IPS DF 4.7 (cell line): ENCODE data around the gene PEA15.
A peak's percentile ranks its signal among the peaks of the same experiment; 100 is the strongest.

ENCODE experiments used
- DNase-seq: peaks from one replicate; pipeline ENCODE4 v3.0.0-alpha.2; 2013; ENCODE audit warnings: low spot score; ENCODE audit errors: extremely low read depth

PEA15 gene

DNA sequence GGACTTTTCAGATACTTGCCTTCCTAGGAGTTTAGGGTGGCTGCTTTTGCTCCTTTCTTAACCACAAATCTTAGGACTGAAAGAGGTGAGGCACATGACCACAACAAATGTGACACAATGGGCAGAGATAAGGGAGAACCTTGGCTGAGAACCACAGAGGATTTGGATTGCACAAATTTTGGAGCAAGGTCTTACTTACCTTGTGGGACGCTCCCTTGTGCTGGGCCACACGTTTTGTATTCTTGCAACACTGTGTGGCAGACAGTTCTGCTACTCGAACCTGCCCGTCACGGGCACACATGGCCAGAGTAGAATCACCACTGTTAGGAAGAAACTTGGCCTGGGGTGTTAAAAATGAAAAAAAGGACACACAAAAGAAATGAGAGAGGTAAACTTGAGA lies 33.2 kb downstream of the PEA15 start:
- no peak for DNase-seq

DNA sequence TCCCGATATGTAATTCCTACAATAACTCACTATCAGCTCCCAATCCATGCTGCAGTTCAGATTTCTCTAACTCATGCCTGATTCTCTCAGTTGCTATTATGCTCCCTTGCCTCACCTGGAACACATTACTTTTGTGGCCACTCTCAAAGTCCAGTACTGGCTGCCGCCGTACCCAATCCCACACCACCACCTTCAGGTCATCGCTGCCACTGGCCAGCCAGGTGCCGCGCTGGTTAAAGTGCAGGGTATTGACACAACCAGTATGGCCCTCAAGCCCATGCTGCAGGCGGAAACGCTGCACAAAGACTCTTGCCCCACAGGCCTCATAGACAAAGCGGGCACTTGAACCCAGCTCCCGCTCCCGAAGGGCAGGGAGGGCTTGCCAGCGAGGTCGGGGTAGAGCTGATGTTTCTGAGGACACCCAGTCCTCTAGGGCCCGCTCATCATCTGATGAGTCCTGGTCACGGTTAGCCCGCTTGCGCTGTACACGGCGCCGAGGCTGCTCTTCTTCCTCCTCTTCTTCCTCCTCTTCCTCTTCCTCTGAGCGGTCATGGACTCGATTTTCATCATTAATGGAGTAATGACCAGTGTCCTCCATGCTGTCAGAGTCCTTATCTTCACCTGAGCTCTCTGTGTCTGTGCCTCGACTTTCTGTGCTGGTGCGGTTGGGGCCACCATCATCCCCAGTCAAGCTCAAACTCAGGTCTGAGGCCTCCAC lies 34.6 kb downstream of the PEA15 start:
- DNase-seq: no peak

DNA sequence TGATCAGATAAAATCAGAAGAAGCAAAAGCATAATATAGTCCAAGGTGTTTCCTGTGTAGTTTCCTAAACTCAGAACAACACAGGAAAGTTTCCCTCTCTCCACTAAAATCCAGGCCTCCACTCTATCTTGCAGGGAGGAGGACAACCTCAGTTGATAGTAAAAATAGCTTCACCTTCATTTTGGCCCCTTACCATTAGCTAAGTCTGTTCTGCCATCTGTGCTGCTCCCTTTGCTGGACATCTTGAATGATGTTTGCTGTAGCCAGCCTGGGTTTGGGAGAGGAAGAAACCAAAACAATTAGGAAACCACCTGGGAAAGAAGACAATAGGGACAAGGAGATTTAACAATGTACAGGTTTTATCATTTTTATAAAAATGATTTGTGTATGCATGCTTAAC lies 38.6 kb downstream of the PEA15 start:
- no peak for DNase-seq

DNA sequence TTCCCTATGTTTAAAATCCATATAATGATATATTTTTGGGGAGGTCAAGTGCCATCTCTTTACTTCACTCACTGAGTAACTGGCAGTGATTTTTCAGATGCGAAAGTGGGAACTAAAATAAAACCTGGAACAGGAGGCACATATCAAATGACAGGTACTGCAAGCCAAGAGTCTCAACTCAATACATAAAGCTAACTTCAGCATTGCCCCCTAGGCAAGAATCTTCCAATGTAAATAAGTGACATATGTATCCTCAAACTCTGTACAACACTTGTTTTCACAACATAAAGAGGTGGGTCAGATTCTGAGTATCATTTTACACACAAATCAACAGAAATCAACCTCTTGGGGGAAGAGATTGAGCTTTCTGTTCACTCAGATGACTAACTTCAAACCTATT lies 39.0 kb downstream of the PEA15 start:
- DNase-seq: no peak

DNA sequence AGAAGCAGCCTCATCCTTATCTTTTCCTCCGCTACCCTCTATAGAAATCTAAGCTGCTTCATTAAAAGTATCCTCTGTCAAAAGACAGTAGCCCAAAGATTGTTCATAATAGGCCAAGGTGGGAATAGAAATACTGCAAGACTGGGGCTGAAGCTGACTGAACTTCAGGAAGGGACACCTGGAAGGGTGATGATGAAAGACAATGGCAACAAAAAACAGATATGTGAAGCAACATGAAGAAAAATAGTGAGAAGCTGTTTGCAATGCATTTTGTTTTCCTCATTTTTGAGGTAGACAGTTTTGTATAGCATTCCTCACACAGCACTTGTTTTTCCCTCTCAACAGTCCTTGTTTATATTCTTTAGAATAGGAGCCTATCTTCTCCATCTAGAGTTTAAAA lies 40.2 kb downstream of the PEA15 start:
- DNase-seq: no peak

DNA sequence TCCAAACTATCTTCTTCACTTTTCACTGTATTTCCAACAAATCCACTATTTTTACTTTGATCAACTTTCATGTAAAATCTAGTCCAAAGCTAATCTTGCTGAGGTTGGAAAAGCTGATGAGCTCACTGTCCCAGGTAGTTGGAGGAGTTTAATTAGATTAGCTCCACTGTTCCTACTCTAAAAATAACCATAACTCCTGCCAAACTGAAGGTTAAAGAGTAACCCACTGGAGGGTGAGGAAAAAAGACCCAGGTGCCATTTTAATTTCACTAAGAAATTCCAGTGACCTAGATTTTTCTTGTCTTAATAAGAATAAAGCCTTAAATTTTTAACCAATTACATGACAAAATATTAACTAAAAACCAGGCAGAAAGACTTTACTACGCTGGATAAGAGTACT lies 41.9 kb downstream of the PEA15 start:
- DNase-seq: no peak

DNA sequence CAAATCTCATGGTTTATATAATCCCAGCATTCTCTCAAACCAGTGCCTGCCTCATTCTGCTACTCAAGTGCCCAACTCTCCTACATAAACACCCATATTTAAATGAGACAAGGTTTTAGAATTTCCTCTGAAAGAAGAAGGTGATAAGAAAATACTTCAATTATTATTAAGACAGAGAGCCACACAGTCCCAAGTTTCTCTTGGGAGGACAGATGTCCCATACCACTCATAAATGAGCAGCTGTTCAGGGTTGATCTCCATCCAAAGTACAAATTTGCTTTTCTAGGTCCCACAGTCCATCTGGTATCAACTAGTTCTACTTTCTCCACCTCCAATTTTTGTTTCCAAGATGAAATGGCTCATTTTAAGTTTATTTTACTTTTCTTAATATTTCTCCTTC lies 45.8 kb downstream of the PEA15 start:
- DNase-seq: no peak

DNA sequence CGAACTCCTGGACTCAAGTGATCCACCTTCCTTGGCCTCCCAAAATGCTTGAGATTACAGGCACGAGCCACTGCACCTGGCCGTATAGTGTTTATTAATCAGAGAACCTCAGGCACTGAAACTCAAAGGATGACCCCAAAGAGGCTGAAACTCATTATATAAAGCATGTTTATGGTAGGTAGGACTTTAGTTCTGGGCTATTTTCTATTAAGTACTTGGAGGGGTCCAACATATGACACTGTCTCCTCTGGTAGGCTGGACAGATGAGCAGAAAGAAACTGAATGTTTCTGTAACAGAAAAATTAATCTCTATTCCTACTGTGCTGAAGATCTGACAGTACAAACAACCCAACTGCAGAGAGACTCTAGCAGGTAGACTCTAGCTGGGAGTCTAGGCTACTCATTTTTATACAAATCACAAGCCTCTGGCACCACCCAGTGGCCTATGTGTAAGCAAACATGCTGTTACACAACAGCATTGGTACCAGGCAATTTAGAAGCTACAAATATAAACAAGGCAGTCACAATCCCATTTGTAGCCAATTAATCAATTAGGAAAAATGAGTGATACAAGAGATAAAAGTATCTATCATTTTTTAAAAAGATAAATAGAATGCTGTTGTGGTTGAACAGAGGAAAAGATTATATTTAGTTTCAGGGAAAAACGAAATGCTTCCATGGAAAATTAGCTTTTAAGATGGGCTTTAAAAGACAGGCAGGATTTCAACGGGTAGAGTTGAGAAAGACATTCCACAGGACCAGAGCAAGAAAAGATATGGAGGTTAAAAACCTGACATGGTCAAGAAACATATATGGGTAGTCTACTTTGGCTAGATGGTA lies 46.7 kb downstream of the PEA15 start:
- no peak for DNase-seq

DNA sequence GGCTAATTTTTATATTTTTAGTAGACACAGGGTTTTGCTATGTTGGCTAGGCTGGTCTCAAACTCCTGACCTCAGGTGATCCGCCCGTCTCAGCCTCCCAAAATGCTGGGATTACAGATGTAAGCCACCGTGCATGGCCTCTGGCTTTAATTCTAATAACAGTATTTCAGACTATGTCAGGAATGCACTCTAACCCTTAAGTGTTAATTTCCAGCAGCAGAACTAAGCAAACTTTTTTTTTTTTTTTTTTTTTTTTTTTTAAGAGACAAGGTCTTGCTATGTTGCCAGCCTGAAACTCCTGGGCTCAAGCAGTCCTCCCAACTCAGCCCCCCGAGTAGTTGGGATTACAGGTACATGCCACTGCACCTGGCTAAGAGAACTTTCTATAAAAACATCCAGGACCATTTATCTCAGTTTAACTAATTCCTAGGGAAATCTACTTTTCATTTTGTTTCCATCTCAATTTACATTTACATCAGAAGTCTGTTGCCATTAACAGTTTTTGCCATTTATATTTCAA lies 50.7 kb downstream of the PEA15 start:
- DNase-seq: no peak

DNA sequence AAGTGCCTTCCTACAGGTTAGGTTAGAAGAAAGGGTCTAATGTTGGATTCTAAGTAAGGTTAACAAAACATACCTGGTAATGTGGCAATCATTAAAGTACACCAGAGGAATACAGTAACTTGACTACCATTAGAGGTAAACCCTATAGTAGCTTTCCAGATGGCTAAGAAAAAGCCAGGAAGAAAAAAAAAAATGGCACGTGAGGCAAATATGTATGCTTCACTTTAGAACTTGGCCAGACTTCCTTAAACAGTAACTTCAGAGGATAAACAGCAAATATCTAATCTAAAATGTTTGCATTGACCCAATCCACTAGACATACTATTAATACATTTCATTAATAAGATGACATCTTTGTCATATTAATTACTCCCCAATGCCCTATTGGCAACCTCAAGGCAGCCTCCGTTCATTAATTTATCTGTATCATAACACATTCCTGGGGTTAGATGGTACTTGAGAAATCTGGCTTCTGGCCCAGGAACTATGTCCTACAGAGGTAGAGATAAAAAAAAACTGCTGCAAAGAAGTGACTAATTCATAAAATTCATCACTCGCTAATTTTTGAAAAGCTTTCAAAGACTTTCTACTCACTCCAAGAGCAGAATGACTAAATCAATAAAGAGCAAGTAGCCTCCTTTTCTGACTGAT lies 51.3 kb downstream of the PEA15 start:
- no peak for DNase-seq

DNA sequence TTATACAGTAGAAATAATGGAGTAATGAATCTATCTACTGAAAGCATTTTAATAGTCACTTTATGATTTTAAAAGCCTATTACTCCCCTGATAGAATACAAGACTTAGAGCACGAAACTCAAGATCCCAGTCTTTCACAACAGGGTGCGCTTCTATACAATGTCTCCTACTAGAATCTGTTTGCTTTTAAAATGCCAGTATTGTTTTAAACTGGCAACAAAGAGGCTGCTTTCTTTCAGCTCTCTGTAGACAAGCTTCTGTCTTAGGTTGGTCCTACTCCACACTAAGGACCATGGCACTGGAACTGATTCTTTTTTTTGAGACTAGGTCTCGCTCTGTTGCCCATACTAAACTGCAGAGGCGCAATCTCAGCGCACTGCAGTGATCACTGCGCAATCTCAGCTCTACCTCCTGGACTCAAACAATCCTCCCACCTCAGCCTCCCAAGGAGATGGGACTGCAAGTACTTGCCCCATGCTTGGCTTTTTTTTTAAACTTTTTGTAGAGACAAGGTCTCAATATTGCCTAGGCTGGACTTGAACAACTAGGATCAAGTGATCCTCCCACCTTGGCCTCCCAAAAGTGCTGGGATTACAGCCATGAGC lies 52.3 kb downstream of the PEA15 start:
- DNase-seq: no peak

DNA sequence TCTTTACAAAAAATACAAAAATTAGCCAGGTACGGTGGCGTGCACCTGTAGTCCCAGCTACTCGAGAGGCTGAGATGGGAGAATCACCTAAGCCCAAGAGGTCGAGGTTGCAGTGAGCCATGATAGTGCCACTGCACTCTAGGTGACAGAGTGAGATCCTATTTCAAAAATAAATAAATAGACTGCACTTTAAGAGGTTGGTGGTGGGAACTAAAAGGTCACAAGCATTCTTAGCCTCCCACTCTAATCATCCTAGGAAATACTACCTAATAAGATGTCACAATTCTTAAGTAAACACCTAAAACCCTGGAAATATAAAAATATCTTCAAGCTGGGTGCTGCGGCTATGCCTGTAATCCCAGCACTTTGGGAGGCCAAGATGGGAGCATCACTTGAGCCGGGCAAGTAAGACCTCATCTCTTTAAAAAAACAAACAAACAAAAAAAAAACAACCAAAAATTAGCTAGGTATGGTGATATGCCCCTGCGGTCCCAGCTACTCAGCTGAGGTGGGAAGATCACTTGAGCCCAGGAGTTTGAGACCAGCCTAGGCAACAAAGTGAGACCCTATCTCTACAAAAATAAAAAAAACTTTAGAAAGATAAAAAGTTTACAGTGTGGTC lies 53.1 kb downstream of the PEA15 start:
- no peak for DNase-seq

DNA sequence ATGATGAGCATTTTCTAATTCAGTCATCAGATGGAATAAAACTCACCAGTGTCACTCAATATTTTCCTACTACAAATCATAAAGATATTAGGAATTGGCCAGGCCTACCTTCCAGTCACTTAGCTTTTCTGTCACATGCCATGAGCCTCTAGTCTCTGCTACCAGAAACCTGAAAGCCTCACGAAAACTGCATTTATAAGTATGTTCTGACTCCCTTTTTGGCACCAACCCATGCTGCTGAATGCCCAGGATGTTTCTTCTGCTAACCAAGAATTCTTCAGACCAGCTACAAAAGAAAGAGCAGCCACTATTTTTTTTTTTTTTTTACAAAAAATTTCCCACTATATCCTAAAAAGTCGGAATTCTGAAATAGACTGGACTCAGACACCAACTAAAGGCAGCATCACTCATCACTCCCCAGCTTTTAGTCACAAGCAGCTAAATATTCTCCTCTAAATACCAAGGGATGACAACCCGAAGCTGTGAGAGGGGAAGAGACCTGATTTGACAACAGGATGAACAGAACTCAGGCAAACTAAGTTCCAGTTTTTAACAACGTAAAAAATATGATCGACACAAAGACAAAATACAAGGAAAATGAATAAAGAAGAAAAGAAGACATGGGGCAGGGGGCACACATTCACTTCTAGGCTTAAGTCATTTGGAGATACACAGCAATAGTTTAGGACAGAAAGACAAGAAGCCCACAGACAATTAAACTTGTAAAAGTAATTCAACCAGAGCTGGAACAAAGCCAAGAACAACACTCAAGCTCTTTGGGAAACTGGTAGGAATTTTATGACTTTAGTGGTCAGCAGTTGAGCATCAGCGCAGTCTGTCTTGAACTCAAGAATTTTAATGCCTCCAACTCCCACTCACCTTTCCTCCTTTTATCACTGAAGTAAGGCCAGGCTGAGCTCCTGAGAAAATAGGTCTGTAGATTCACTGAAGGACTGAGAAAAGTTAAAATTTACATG lies 55.5 kb downstream of the PEA15 start:
- DNase-seq: no peak

DNA sequence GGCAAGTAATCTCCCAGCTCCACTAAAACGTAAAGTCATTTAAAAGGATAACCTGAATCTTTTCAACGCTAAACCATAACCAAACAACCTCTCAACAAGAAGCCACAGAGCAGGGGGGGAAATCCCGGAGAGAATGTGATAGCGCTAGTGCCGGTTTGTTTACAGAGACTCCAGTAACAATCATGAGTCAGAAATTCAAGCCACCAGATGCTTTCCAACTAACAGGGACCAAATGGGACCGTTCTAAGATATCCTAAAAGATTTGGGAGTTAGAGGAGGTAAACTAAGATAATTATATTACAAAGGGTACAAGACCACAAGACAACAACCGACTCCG lies 56.3 kb downstream of the PEA15 start:
- no peak for DNase-seq

DNA sequence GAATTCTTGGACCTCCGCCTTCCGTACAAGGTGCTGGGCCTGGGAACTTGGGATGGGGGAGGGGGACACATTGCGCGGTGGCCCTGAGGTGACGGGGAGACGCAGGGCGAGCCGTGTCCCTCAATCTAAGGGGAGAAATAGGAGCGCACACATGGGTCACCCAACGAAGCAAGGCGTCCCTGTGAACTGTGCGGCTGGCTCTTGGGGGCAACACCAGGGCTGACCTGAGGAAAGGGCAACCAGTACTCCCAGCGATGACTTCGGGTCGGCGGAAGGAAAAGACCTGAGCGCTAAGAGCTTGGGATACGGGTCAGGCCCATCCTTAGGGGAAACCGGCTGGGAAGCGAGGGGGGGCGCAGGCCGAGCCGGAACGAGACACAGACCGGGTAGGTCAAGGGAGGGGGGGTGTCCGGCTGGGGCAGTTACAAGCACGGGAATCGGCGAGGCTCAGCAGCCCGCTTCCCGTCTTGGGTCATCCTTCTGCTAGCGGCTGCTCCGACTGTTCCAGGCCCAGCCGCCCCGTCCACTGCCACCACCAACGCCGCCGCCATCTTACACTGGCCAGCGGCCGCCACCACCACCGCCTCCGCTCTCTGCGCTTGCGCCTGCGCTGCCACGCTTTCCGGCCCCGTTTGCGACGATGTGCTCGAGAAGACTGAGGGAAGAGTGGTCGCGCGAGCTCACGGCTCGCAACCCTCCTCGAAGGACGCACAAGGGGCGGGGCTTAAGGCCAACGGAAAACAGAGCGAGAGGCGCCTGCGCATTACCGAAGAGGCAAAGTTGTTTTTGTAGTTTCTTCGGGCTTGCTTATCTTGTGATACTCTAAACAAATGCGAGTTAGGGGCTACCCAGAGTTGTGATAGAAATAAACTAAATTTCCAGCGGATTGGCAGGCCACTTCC lies 57.0 kb downstream of the PEA15 start, which contains the start of gene DCAF8:
TSS of gene DCAF8 (minus strand) at position 657 of the 902 bp plus-strand sequence. CDS start 18,541 bp downstream, outside the sequence.
- DNase-seq: peak; percentile 83

DNA sequence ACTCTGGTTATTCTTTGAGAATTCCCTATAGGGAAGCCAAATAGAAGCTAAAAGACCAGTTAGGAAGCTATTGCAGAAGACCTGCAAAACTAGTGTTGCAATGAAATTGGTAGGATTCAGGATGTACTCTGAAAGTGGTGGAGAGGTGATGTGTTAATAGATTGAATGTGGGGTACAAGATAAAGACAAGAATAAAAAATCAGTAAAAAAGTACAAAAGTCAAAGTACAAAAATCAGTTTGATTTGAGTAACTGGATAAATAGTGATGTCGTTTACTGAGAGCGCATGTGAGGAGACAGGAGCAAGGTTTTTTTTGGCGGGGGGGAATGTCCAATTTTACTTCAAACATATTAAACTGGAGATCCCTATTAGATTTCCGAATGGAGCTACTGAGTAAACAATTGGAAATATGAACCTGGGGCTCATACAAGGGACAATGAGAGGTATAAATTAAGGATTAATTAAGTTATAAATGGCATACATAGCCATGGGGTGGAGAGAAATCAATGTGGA lies 59.7 kb downstream of the PEA15 start:
- no peak for DNase-seq
